Ammon's horn (tissue), 1 donor: Measurements from ENCODE around the gene GIPC3.
"Not testable (repeated sequence)": the region's sequence is repeated elsewhere in the genome, so short reads cannot be mapped to it uniquely, and the experiment has no call there.

Experiments
- DNase-seq: peaks from one replicate; pipeline ENCODE4 v3.0.0-alpha.2; 2016; ENCODE audit warnings: low spot score

The GIPC3 gene

DNA sequence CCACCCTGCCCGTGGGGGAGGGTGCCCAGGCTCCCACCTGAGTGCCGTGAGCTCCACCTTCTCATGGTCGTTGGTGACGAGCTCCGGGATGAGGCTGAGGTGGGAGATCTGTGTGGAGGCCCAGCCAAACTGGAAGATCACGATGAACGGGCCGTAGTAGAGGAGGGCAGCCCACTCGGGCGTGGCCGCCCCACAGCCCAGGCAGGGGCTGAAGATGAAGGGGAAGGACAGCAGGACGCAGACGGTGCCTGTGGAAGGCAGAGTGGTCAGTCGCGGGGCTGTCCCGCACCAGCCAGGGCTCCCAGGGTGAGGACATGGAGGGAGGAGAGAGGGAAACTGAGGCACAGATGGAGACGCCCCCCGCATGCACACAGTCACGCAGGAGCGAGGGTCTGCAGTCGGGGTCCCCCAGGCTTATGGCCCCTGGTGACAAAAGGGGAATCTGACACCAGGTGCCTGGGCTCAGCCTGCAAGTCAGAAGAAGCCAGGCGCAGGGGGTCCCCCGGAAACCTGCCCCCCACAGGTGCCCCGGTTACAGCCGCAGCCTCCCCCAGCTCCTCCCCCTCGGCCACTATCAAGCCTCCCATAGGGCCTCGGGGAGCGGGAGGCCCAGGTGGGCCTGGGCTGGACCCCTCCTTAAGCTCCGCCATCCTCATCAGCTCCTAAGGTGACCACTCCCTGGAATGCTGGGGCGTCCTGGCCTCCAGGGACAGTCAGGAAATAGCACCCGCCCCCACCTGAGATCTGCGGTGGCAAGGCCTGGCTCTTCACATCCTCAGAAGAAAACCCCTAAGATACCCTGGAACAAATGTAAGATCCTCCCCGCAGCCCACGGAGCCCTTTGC is 34.1 kb upstream of the GIPC3 start:
- no peak for DNase-seq

DNA sequence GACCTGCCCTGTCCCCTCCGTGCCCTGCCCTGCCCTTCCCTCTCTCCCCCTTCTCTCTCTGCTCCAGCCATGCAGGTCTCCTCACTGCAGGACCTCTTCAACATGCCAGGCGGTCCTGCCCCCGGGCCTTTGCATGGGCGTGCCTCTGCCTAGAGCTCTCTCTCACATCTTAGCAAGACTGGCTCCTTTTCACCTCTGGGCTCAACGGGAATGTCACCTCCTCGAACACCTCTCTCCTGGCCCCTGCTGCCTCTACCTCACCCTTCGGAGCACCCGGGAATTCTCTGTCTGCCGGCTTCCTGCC is 33.5 kb upstream of the GIPC3 start:
- DNase-seq = no peak

DNA sequence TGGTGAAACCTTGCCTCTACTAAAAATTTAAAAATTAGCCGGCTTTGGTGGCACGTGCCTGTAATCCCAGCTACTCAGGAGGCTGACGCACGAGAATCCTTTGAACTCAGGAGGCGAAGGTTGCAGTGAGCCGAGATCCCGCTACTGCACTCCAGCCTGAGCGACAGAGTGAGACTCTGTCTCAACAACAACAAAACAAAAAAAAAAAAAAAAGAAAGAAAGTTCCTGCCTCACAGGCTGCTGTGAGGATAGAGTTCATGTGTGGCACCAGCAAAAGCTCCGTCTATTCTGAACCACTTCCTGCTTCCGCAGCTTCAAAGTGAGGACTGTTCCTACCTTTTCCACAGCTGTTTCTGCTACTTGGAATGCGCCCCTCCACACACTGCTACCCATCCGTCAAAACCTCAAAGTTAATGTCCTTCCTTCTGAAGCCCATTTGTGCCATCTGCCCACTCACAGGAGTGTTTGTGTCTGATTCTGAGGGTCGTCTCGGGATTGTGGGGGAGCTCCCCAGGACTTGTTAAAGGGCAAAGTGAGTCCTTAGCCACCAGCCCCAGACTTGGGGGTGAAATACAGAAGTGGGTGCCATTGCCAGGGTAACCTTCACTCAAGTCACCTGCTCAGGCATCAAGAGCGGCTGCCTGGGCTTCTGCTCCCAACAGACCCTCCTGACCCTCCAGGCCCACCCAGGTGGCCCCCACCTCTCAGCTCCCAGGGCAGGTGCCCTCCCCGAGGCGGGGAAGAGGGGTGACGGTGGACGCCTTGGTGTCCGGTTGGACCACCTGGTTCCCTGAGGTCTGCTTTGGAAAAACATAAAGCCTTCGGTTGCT is 30.8 kb upstream of the GIPC3 start:
- DNase-seq = no peak

DNA sequence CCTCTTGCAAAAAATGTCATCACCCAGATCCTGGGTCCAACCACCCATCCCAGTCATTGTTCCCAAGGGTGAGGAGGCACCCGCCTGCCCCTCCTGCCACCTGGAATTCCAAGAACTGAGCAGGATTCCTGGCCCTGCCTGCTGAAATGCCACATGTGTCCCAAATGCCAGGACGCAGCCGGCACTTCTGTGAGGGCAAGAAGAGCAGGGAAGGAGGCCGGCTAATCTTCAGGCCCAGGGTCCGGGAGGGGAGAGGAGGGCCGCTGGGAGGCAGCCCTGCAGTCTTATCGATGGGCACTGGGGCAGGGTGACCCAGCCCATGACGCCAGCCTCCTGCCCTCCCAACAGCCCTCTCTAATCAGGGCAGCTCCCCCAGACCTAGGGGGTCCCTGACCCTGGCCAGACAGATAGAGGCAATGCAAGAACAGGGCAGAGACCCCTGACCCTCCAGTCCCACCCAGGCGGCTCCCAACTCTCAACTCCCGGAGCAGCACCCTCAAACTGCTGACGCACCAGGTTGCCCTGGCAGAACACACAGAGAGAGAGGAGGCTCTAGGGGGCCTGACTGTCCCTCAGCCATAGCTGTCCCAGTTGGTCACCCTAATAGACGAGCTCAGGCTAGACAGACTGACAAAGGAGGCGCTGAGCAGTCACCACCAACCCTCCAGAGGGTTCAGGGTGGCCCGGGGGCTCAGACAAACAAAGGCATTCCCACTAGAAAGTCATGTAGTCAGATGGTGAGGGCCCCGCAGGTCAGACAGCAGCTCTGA is 29.4 kb upstream of the GIPC3 start:
- DNase-seq = no peak

DNA sequence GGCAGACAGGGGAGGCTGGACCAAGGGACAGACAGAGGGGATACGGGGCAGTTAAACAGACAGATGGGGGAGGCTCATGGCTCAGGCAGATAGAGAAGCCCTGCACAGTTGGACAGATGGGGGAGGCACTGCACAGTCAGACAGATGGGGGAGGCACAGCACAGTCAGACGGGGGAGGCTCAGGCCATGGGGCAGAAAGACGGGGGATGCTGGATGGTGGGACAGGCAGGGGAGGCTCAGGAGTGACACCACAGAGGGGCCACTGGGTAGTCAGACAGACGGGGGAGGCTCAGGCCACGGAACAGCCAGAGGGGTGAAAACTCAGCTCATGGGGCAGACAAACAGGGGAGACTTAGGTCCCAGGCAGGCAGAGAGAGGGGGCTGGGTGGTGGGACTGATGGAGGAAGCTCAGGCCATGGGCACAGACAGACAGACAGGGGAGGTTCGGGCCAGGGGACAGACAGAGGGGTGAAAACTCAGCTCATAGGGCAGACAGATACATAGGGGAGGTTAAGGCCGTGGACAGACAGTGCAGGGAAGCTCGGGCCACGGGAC is 28.8 kb upstream of the GIPC3 start:
- DNase-seq = no peak

DNA sequence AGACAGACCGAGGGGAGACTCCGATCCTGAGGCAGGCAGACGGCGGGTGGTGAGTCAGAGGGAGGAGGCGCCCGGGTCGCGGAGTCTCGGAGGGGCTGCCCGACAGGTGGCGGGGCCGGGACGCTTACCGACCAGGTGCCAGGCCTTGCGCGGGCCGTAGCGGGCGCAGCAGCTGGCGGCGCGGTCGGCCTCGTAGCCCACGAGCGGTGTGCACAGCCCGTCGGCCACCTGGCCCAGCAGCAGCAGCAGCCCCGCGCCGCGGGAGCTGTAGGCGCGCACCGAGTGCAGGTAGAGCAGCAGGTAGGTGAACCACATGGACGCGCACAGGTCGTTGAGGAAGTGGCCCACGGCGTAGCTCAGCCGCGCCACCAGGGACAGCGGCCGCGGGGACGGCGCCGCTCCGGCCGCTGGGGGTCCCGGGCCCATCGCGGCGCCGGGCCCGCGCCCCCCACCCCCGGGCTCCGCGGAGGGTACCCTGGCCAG is 28.3 kb upstream of the GIPC3 start:
- DNase-seq = no peak

DNA sequence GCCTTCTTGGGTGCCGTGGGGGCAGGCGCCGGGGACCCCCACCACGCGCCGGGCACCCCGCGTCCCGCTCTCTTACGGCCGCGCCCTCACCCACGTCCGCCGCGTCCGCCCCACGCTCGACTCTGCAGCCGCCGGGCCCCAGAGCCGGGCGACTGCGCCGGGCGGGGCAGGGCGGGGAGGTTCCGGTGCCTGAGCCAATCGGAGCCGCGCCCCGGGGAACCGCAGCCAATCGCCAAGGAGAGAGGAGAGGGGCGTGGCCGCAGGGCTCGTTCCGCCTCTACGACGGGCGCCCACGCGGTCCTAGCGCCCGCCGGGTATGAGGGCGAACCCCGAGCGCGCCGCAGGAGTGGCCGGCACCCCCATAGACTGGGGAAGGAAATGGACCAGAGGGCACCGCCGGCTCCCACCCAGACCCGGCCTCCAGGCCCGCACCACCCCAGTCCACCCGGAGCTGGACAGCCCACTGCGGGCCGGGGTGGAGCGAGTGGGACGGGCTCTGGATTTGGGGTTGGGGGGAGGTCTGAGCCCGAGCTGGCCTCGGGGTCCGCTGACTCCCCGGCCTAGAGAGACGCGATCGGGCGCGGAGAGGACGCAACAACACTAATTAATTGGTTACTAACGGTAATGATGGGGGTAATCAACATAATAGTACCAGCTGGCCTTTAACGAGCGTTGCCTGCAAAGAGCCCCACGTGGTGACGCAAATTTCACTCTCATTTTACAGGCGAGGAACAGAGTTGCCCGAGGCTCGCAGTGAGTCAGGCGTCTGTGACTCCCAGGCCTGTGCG is 27.6 kb upstream of the GIPC3 start, which contains the start of gene MFSD12:
Gene MFSD12 (minus strand): TSS at position 126 of the 788 bp plus-strand sequence. CDS start 183 bp downstream, outside the sequence.
- DNase-seq = peak; percentile 95

DNA sequence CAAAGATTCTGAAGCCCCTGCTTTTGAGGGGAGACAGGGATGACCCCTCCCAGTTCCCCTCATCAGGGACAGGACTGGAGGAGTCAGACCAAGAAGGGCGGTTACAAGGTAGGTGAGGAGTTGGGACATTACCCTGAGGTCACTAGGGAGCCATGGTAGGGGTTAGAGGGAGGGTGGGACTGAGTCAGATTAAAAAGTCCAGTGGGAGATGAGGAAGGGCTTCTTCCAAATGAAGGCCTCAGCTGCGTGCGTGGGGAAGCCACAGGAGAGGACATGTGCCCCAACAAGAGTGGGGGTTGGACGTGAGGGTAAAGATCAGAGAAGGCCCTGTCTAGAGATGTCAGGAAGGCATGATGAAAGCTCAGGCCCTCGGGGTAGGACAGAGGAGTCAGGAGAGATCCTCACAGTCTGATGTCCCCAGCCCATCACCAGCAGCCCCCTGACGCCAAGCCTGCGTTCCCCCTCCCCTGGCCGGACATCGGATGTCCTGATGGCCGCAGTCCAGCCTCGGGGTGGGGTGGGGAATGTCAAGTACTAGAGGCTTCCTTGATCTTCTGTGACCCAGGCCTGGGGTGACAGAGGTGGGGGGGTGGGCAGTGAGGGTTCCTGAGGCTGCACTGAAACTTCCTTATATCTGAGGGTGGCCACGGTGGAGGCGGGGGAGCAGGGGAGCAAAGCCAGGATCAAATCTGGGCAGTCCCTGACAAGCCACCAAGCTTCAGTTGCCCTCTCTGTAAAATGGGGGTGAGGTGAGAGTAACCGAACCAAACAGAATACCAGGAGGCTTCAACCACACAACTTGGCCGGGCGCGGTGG is 21.4 kb upstream of the GIPC3 start:
- DNase-seq = no peak

DNA sequence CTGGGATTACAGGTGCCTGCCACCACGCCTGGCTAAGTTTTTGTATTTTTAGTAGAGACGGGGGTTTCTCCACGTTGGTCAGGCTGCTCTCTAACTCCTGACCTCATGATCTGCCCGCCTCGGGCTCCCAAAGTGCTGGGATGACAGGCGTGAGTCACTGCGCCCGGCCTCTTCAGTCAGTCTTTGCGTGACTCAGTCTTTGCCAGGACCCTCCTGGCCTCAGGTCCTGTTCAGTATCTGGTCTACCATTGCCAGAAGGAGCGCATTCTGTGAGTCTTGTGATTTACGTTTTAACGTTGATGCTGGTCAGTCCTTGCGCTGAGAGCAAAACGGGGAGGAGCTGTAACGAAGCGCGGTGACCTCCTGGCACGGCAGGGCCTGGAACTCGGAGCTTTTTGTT is 20.1 kb upstream of the GIPC3 start:
- no peak for DNase-seq

DNA sequence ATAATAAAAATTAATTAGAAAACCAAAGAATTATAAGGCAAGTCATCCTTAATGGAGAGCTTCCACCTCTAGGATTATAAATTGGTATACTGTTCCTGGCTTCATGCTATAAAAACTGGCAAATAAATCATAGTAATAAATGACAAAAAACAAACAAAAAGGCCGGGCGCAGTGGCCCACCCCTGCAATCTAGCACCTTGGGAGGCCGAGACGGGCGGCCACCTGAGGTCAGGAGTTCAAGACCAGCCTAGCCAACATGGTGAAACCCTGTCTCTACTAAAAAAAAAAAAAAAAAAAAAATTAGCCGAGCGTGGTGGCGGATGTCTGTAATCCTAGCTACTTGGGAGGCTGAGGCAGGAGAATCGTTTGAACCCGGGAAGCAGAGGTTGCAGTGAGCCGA is 15.2 kb upstream of the GIPC3 start:
- not testable (repeated sequence) for DNase-seq

DNA sequence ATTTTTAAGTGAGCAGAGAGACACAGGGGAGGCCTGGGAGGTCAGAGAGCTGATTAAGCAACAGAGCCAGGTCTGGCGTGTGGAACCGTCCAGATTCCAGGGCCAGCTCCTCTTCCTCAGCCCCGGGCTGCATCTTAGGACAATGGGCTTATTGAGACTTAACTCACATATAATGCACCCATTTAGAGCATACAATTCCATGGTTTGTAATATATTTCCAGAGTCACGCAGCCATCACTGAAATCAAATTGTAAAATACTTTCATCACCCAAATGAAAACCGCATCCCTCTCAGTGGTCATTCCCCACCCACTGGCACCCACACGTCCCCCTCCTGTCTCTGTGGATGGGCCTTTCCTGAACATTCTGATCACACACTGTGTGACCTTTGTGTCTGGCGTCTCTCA is 14.7 kb upstream of the GIPC3 start:
- peak; percentile 83 for DNase-seq

DNA sequence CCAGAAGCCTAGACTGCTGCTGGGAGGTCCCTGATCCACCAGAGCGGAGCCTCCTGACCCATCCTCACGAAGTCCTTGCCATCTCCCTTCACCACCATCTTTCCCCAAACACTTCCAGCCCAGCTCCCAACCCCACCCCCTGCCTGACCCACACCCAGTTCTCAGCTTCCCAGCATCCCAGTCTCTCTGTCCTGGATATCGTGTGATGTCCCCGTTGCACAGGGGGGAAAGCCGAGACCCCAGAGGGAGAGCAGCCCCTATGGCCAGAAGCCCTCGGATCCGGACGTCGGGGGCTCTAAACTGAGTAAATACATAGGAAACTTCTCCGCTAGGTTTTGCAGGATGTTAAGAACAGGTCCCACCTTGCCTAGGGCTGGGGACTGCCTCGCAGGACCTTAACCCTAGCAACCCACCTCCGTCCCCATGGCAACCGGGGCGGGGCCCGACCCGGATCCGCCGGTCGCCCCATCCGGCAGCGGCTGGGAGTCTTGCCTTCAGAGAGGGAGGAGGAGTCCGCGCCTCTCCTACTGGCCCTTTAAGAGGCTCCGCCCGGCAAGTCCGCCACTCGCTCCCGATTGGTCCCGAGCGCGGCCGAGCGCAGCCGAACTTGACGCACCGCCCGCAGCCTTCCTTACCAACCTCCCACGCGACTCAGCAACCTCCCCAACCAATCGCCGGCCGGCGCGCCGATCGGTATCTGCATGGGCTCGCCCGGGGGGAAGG is 13.0 kb upstream of the GIPC3 start:
- peak; percentile 100 for DNase-seq

DNA sequence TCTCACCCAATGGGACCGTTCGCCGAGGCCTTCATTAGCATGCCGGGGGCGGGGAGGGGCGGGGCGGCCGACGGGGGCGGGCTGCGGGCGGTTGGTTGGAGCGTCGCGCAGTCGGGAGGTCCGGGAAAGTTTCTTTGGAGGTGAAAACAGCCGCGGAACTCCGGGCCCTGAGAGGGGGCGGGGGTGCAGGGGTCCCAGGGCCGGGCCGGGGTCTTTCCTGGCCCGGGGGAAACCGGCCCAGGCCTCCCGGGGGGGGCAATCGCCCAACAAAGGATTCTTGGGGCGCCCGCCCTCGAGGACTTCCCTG is 12.5 kb upstream of the GIPC3 start, which contains the start of gene HMG20B:
Gene HMG20B (plus strand): TSS at position 90 of the 307 bp plus-strand sequence. CDS start 366 bp downstream, outside the sequence.
- no peak for DNase-seq

DNA sequence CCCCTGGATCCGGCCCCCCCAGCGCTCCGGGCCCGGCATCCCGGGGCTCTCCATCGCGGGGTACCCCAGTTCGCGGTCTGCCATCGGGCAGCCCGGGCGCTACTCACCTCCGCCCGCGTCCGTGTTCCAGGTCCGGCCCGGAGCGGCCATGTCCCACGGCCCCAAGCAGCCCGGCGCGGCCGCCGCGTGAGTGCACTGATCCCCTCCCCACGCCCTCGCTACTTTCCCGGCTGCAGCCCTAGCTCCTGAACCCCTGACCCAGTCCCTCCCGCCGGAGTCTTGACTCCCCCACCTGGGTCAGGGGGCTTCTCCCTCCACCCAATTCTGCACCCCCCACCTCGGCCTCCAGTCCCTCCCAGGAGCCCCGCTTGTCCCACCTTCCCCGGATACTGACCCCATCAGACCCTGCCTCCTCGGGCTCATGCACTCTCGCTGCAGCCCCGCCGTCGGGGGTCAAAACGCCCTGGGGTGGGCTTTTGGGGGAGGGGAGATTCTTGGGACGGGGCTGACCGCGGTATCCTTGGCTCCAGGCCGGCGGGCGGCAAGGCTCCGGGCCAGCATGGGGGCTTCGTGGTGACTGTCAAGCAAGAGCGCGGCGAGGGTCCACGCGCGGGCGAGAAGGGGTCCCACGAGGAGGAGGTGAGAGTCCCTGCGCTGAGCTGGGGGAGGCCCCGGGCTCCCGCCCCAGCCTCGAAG is 12.0 kb upstream of the GIPC3 start:
- no peak for DNase-seq

DNA sequence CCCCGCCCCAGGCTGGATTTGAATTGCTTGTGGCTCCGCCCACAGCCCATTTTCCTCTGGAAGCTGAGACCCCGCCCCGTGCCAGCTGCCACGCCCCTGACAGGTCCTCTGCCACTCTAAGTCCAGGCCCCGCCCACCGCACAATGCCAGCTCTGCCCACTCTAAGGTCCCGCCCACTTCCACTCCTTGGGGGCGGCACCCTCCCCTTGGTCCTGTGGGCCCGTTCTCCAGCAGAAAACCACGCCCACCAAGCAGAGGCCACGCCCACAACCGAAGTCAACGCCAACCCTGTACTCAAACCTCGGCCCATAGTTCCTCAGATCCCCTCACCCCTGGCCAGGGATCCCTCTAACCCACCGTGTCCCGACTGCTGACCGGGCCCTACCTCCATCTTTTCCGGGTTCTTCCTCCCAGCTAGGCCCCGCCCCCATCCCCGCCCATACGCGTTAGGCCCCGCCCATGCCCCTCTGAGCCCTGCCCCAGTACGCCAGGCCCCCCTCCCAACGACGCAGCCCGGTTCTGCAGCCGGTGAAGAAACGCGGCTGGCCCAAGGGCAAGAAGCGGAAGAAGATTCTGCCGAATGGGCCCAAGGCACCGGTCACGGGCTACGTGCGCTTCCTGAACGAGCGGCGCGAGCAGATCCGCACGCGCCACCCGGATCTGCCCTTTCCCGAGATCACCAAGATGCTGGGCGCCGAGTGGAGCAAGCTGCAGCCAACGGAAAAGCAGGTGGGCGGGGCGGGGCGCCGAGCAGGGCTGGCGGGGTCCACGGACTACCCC is 11.2 kb upstream of the GIPC3 start:
- DNase-seq = peak; percentile 80

DNA sequence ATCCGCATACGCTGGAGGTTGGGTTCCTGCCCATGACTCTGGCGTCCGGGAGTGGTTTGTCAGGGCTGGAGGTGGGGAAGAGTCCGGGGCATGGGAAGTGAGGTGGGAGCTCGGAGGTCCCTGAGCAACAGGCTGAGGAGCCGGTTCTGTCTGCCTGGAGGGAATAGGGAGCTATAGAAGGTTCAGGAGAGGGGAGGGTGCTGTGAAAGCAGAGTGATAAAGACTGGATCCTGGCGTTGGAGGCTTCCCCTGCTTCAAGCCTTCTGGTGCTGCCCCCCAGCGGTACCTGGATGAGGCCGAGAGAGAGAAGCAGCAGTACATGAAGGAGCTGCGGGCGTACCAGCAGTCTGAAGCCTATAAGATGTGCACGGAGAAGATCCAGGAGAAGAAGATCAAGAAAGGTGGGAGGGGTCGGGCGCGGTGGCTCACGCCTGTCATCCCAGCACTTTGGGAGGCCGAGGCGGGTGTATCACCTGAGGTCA is 10.0 kb upstream of the GIPC3 start:
- peak; percentile 45 for DNase-seq

DNA sequence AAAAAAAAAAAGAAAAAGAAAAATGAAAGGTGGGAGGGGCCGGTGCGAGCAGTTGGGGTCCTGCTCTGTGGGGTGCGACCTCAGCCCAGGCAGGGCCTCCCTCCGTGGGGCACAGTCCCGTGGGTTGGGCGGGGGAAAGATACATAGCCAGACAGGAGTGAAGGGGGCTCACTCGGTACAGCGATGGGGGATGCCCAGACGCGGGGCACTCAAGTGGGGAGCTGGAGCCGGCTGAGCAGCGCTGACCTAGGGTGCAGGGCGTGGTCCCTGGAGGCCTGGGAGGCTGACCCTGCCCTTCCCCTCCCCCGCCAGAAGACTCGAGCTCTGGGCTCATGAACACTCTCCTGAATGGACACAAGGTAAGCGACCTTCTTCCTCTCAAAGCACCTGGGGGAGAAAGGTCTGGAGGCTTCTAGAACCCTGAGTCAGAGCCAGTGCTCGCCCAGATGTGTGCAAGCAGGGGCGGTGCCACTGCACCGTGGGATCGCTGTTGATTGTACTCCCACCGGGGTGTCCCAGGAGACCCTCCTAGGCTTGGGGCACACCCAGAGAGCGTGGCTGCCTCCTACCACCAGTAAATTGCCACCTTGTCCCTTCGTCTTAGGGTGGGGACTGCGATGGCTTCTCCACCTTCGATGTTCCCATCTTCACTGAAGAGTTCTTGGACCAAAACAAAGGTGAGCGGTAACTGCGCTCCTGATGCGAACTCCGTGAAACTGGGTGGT is 9.2 kb upstream of the GIPC3 start:
- DNase-seq = no peak
